OCI-LY7 (cell line): Measurements from ENCODE around the gene NHERF2. TPM values are rescaled to one million over a fixed set of nuclear protein-coding genes. Genes with fewer than 3 reads are reported as not detected.
A peak's percentile ranks its signal among the peaks of the same experiment; 100 is the strongest.

Experiments used
- BruUV-seq: library from RNA; stranded (reverse); fragments of 400-500 nt; replicated peaks from 2 replicates; lab custom pipeline; 2021; lab: Mats Ljungman, UMichigan
- CTCF ChIA-PET: fragments of 300-600 bp; sonication (Branson Sonifier 250); formaldehyde crosslinking; loops from one replicate; lab custom pipeline; 2022; ENCODE audit warnings: antibody characterized with exemption; ENCODE audit not compliant: unreplicated experiment; lab: Charles Lee
- POLR2A ChIA-PET: fragments of 300-600 bp; sonication (Branson Sonifier 250); formaldehyde crosslinking; loops from one replicate; lab custom pipeline; 2022; ENCODE audit warnings: antibody characterized with exemption; lab: Charles Lee
- DNase-seq: peaks from one replicate; pipeline ENCODE4 v3.0.0-alpha.2; 2015; ENCODE audit warnings: low spot score
- H2AFZ ChIP-seq: fragments of 200-600 bp; sonication (generic), shearing (Covaris generic); 2 replicates; pipeline ENCODE4 v1.6.1; 2014; ENCODE audit warnings: mild to moderate bottlenecking, antibody characterized with exemption, low read length, moderate library complexity
- H3K27ac ChIP-seq: fragments of 200-600 bp; sonication (generic); 2 replicates; pipeline ENCODE4 v1.5.1; 2014; ENCODE audit warnings: mixed run types, low read depth, mild to moderate bottlenecking, moderate library complexity, low read length, inconsistent platforms; ENCODE audit not compliant: poor library complexity, severe bottlenecking
- H3K36me3 ChIP-seq: fragments of 200-600 bp; sonication (generic); 2 replicates; pipeline ENCODE4 v1.6.1; 2014; ENCODE audit warnings: mild to moderate bottlenecking, antibody characterized with exemption, low read length, moderate library complexity, mixed read lengths; ENCODE audit not compliant: insufficient read depth
- H3K4me1 ChIP-seq: fragments of 200-600 bp; sonication (generic); 2 replicates; pipeline ENCODE4 v1.5.1; 2014; ENCODE audit warnings: mild to moderate bottlenecking, low read length; ENCODE audit not compliant: insufficient read depth, poor library complexity, severe bottlenecking
- H3K4me2 ChIP-seq: fragments of 200-600 bp; sonication (generic); 2 replicates; pipeline ENCODE4 v1.6.1; 2014; ENCODE audit warnings: mild to moderate bottlenecking, low read length
- H3K4me3 ChIP-seq: fragments of 200-600 bp; sonication (generic); 2 replicates; pipeline ENCODE4 v1.5.1; 2014; ENCODE audit warnings: mild to moderate bottlenecking, low read depth, low read length; ENCODE audit not compliant: poor library complexity, severe bottlenecking
- H3K79me2 ChIP-seq: fragments of 200-600 bp; sonication (generic); 2 replicates; pipeline ENCODE4 v1.6.1; 2016; ENCODE audit warnings: low read depth, mild to moderate bottlenecking, low read length, moderate library complexity, mixed read lengths; ENCODE audit not compliant: insufficient read depth
- H3K9me2 ChIP-seq: fragments of 200-600 bp; sonication (generic); 2 replicates; pipeline ENCODE4 v1.6.1; 2016; ENCODE audit warnings: mild to moderate bottlenecking, low read length, mixed read lengths; ENCODE audit not compliant: insufficient read depth
- H3K9me3 ChIP-seq: fragments of 200-600 bp; sonication (generic); 2 replicates; pipeline ENCODE4 v1.6.1; 2014; ENCODE audit warnings: mild to moderate bottlenecking, mixed run types, low read length, mixed read lengths
- H4K20me1 ChIP-seq: fragments of 200-600 bp; sonication (generic); 2 replicates; pipeline ENCODE4 v1.6.1; 2014; ENCODE audit warnings: mild to moderate bottlenecking, antibody characterized with exemption, low read length, moderate library complexity, mixed read lengths; ENCODE audit not compliant: insufficient read depth
- CTCF ChIP-seq: fragments of 200-600 bp; sonication (generic); conservative IDR thresholded peaks from 2 replicates; pipeline ENCODE4 v1.5.1; 2014; ENCODE audit warnings: mild to moderate bottlenecking, antibody characterized with exemption, low read length, moderate library complexity, mixed read lengths
- EZH2phosphoT487 ChIP-seq: fragments of 200-600 bp; sonication (generic); IDR thresholded peaks from 2 replicates; pipeline ENCODE4 v1.6.1; 2018; ENCODE audit warnings: low read depth, borderline replicate concordance, mild to moderate bottlenecking, mixed run types, antibody characterized with exemption, low read length, moderate library complexity, mixed read lengths
- intact Hi-C: fragments of 100-400 bp; cut with micrococcal nuclease; formaldehyde crosslinking; loops from one replicate; pipeline ENCODE4 v1.10.0; 2022; ENCODE audit not compliant: unreplicated experiment
- total RNA-seq, 2 experiments: library from RNA; depleted of rRNA in 1 of 2; stranded (reverse); fragments of >200 nt in 1 of 2; shearing (Covaris generic) in 1 of 2; gene quantifications; 2 replicates each; pipeline ENCODE4 v1.2.3, GENCODE V29; 2014 to 2022

Gene NHERF2
- total RNA-seq, 2 experiments from 2014 or later, result 0.27 TPM; not detected in 1

GRCh38 chr16:2023092-2024031, 3.3 kb upstream of the NHERF2 start:
- Histone ChIP-seq H3K4me1 (peaks cover 13% of the 10 kb centered on the region), H3K4me3 (peak overlapping the region; percentile 29), H3K9me3 (no peaks in the 10 kb centered on the region), H3K27ac (no peak overlapping the region), H4K20me1 (no peaks in the 10 kb centered on the region), H3K9me2 (no peaks in the 10 kb centered on the region), H2AFZ (peak overlapping the region; percentile 81), H3K79me2 (no peaks in the 10 kb centered on the region), H3K4me2 (peak overlapping the region; percentile 67), H3K36me3 (no peaks in the 10 kb centered on the region)
- peak; percentile 89 for DNase-seq
- POLR2A ChIA-PET, result no interaction called here
- CTCF ChIA-PET, result interaction anchor here (0.6 to 0.7 kb wide), 2 partner anchors 56 to 117 kb away, joined by 3 to 8 read pairs; no protein-coding TSS in a partner anchor
- intact Hi-C loops, result loop anchor here (1.0 to 2.0 kb wide), 2 partner anchors 23 to 117 kb away; partner anchors contain the start of genes NTHL1 and TSC2
- no peak for TF ChIP-seq EZH2phosphoT487
- peak; percentile 91 for TF ChIP-seq CTCF
- no TSS peak for BruUV-seq

- no peaks in the 10 kb centered on the region for H4K20me1 ChIP-seq
- H3K36me3 ChIP-seq, result no peaks in the 10 kb centered on the region
- no peak overlapping the region for H3K27ac ChIP-seq
- H3K4me2 ChIP-seq, result no peak overlapping the region
- TF ChIP-seq EZH2phosphoT487, result no peak
- TF ChIP-seq CTCF, result no peak
- H3K9me3 ChIP-seq, result no peaks in the 10 kb centered on the region
- ChIA-PET CTCF (no interaction called here), POLR2A (no interaction called here)
- intact Hi-C loops, result no loop called here
- no peak for DNase-seq
- peaks cover 13% of the 10 kb centered on the region for H3K4me1 ChIP-seq
- H3K79me2 ChIP-seq, result no peaks in the 10 kb centered on the region
- H2AFZ ChIP-seq, result no peak overlapping the region
- no peak overlapping the region for H3K4me3 ChIP-seq
- H3K9me2 ChIP-seq, result no peaks in the 10 kb centered on the region
- no TSS peak for BruUV-seq
Measured at GRCh38 chr16:2024032-2024420, 2.7 kb upstream of the NHERF2 start.

GRCh38 chr16:2025251-2025650, 1.5 kb upstream of the NHERF2 start:
- no peak for TF ChIP-seq CTCF
- TF ChIP-seq EZH2phosphoT487, result no peak
- H3K27ac ChIP-seq, result no peak overlapping the region
- no peak for DNase-seq
- H3K36me3 ChIP-seq, result no peaks in the 10 kb centered on the region
- peaks cover 13% of the 10 kb centered on the region for H3K4me1 ChIP-seq
- H3K79me2 ChIP-seq, result no peaks in the 10 kb centered on the region
- H2AFZ ChIP-seq, result no peak overlapping the region
- ChIA-PET POLR2A (no interaction called here), CTCF (no interaction called here)
- H3K4me2 ChIP-seq, result no peak overlapping the region
- H3K9me2 ChIP-seq, result no peaks in the 10 kb centered on the region
- H3K4me3 ChIP-seq, result no peak overlapping the region
- intact Hi-C loops, result no loop called here
- H3K9me3 ChIP-seq, result no peaks in the 10 kb centered on the region
- no TSS peak for BruUV-seq
- H4K20me1 ChIP-seq, result no peaks in the 10 kb centered on the region
